Mucosa of stomach (tissue), 1 donor: Measurements from ENCODE around the gene WDR87.

Experiments
- H3K27me3 ChIP-seq: one replicate; pipeline ENCODE4 v1.7.0; 2013; ENCODE audit warnings: mild to moderate bottlenecking, low read length; ENCODE audit not compliant: control insufficient read depth, insufficient read depth
- H3K36me3 ChIP-seq: one replicate; pipeline ENCODE4 v1.7.0; 2013; ENCODE audit warnings: low read length; ENCODE audit not compliant: control insufficient read depth, insufficient read depth
- H3K4me1 ChIP-seq: one replicate; pipeline ENCODE4 v1.7.0; 2013; ENCODE audit warnings: mild to moderate bottlenecking, low read length; ENCODE audit not compliant: control insufficient read depth, insufficient read depth
- H3K4me3 ChIP-seq: one replicate; pipeline ENCODE4 v1.7.0; 2013; ENCODE audit warnings: low read length
- H3K9ac ChIP-seq: one replicate; pipeline ENCODE4 v1.7.0; 2013; ENCODE audit warnings: mild to moderate bottlenecking, low read length, moderate library complexity
- H3K9me3 ChIP-seq: one replicate; pipeline ENCODE4 v1.7.0; 2013; ENCODE audit warnings: mild to moderate bottlenecking, low read length, moderate library complexity; ENCODE audit not compliant: control insufficient read depth
- donor health status: Pancreatic carcinoma.

WDR87 gene

DNA sequence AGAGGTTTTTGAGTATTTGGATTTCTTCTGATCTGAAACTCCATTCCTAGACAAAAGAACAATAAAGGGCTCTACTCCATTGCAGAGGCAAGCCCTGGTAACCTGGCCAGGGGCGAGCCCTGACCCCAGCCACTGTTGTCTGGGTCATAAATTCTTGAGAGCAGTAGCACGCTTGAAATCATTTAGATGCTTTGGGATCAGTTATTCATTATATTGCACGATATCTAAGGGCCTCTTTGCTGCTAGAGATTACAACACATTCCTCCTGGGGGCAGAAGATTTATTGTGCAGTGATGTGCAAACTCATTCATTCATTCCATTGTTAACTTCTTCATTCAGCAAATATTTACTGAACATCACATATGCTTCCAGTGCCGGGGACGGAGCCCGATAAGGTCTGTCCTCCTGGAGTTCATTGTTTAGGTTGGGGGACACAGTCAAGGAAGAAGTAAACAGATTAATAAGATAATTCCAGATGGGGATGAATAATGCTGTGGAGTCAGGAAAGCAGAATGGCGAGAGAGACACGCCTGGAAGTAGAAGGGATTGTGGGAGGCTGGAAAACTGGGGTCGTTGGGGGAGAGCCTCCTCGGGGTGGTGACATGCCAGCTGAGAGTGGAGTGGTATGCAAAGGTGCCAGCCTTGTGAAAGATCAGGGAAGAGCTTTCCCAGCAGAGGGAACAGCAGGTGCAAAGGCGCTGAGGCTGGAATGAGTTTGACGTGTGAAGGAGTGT is 35.6 kb upstream of the WDR87 start:
- Histone ChIP-seq H3K4me1 (peaks cover 70% of the 10 kb centered on the region), H3K4me3 (no peak overlapping the region), H3K36me3 (no peaks in the 10 kb centered on the region), H3K9ac (no peak overlapping the region), H3K27me3 (no peaks in the 10 kb centered on the region), H3K9me3 (no peaks in the 10 kb centered on the region)

DNA sequence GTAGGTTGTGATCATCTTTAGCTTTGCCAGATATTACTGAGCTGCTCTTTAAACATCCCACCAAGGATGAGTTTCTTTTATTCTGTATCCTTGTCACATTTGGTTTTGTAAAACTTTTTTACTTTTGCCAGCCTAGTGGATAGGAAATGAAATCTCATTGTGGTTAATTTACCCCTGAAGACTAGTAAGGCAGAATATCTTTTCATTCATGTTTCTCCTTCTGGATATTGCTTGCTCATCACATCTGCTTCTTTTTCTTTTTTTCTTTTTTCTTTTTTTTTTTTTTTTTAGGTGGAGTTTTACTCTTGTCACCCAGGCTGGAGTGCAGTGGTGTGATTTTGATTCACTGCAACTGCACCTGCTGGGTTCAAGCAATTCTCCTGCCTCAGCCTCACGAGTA is 32.0 kb upstream of the WDR87 start:
- no peak overlapping the region for H3K4me3 ChIP-seq
- H3K9ac ChIP-seq, result no peak overlapping the region
- no peaks in the 10 kb centered on the region for H3K36me3 ChIP-seq
- no peaks in the 10 kb centered on the region for H3K27me3 ChIP-seq
- H3K4me1 ChIP-seq, result peaks cover 72% of the 10 kb centered on the region
- no peaks in the 10 kb centered on the region for H3K9me3 ChIP-seq

DNA sequence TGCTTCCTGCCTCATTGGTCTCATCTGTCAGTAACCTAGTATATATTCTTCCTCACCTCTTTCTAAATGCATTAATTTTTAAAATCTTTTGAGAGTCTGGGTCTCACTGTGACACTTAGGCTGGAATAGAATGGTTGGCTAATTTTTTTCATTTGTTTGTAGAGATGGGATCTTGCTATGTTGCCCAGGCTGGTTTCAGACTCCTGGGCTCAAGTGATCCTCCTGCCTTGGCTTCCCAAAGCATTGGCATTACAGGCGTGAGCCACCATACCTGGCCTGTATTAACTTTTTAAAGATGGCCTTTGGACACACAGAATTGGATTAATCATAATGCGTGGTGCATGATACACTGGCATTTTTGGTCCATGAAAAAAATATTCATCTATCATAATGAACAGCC is 30.5 kb upstream of the WDR87 start:
- Histone ChIP-seq H3K4me3 (no peak overlapping the region), H3K27me3 (no peaks in the 10 kb centered on the region), H3K4me1 (peaks cover 64% of the 10 kb centered on the region), H3K36me3 (no peaks in the 10 kb centered on the region), H3K9ac (no peak overlapping the region), H3K9me3 (no peaks in the 10 kb centered on the region)

DNA sequence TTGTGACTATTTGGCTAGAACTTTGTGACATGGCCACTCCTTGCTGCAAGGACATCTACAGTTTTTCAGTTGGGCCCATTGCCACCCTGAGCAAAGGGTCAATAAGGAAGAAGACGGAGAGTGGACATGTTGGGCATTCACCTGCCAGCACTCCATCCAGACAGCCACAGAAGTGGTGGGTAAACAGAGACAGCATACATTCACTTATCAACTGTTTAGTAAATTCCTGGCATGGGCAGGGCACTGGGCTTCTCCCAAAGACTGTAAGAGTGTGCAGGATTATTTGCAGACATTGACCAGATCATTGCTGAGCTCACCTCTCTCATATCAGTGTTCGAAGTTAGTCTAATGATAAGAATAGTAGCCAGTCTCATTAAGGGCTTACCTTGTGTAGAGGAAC is 29.8 kb upstream of the WDR87 start:
- no peak overlapping the region for H3K4me3 ChIP-seq
- H3K27me3 ChIP-seq, result no peaks in the 10 kb centered on the region
- H3K4me1 ChIP-seq, result peaks cover 63% of the 10 kb centered on the region
- no peaks in the 10 kb centered on the region for H3K36me3 ChIP-seq
- H3K9ac ChIP-seq, result no peak overlapping the region
- H3K9me3 ChIP-seq, result no peaks in the 10 kb centered on the region

DNA sequence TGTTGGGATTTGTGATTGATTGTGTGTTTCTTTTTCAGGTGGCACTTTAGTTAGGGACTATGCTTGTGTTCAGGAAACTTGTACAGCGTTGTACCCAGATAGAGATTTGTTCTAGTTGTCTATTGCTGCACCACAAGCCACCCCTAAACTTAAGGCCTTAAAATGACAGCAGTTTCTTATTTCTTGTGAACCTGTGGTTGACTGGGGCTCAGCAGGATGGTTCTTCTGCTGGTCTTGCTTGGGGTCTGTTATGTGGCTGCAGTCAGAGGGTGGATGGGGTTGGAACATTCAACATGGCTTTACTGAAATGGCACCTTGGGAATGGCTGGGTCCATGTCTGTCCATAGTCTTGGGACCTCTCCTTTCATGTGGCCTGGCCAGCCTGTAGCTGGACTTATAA is 28.9 kb upstream of the WDR87 start:
- Histone ChIP-seq H3K9me3 (no peaks in the 10 kb centered on the region), H3K9ac (no peak overlapping the region), H3K36me3 (no peaks in the 10 kb centered on the region), H3K27me3 (no peaks in the 10 kb centered on the region), H3K4me3 (no peak overlapping the region), H3K4me1 (peaks cover 62% of the 10 kb centered on the region)

DNA sequence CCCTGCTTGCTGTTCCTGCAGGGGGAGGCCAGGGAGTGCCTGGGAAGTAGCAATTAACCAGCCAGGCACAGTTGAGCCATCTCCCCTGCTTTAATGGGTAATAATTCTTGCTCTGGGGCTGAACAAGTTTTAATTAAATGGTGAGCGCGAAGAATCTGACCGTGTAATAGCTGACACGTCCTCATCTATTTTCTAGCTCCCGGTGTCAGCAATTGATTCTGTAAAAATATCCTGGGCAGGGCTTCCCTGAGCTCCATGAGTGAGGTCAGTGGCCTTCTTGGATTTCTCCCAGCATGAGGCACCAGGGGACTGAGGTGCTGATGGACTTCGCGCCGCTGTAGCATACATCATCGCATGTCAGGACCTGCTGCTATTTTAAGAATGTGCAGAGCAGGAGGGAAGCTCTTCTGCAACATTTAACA is 27.6 kb upstream of the WDR87 start:
- Histone ChIP-seq H3K27me3 (no peaks in the 10 kb centered on the region), H3K36me3 (no peaks in the 10 kb centered on the region), H3K4me3 (peak overlapping the region; percentile 35), H3K9ac (no peak overlapping the region), H3K4me1 (peaks cover 59% of the 10 kb centered on the region), H3K9me3 (no peaks in the 10 kb centered on the region)

DNA sequence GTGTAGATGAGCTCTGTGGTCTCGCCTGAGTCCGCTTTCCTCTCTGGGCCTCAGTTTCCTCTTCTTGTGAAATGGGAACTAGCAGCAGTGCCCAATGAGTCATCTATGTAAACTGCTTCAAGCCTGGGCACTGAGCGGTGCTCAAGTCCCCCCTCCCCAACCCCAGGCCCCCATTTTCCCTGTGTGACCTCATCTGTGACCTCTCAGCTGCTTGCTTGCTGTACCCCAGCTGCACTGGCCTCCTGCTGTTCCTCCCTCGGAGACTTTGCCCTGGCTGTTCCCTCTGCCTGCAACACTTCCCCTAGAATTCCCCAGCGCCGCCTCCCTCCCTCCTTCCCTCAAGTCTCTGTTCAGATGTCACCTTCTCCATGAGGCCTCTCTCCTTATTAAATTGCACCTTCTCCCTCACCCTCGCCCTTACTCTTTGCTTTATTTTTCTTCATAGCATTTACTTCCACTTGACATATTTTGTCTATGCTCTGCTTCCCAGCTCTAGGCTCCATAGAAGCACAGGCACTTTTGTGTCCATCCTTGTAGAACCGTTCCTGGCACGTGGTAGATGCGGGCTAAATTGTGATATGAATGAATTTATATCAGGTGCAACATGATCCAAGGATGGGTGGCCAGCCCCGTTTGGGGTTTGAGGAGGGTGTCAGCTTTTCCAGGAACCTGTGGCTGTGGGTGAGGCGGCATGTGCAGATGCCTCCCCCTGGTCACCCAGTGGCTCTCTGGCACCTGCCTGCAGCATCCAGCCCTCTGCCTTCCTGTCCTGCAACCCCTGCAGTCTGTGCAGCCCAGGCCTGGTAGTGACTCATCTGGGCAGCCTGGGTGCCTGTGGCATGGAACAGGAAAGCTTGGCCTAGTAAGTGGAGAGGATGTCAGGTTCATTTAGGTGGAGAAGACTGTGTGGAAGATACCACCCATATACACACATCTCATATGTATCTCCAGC is 26.9 kb upstream of the WDR87 start:
- Histone ChIP-seq H3K4me3 (peak overlapping the region; percentile 35), H3K9me3 (no peaks in the 10 kb centered on the region), H3K4me1 (peaks cover 65% of the 10 kb centered on the region), H3K27me3 (no peaks in the 10 kb centered on the region), H3K9ac (peak overlapping the region; percentile 62), H3K36me3 (no peaks in the 10 kb centered on the region)

DNA sequence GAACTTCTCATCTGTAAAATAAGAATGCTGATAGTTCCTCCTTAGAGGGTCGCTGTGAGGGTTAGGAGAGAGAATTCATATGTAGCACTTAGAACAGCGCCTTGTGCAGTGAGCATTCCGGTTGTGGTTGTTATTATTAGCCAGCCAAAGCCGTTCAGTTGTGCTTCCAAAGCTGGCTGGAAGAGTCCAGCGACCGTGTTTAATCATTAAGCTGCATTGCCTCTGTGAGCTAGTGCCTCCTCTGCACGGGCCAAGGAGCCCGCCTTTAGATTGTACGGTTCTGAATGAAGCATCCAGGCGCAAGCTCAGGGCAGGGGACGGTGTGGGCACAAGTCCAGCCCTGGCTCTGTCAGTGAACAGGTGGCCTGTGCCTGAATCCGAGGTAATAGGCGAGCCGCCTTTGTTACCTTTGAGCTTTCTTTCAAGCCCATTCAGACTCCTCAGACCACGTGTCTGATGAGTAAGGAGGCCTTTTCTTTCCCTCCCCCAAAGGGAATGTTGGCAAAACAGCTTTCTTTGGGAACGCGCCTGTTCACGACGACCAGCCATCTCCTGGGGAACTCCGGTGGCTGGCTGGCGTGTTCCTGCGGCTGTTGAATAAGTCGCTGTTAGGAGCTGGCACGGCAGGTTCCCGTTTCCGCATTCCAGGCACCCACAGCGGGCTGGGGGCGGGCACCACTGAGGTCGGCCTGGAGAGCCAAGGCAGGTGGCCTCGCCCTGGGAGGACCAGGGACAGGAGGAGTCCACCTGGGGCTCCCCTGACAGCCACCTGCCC is 25.7 kb upstream of the WDR87 start:
- Histone ChIP-seq H3K4me1 (peaks cover 63% of the 10 kb centered on the region), H3K9me3 (no peaks in the 10 kb centered on the region), H3K9ac (peak overlapping the region; percentile 62), H3K4me3 (peak overlapping the region; percentile 35), H3K36me3 (no peaks in the 10 kb centered on the region), H3K27me3 (no peaks in the 10 kb centered on the region)

DNA sequence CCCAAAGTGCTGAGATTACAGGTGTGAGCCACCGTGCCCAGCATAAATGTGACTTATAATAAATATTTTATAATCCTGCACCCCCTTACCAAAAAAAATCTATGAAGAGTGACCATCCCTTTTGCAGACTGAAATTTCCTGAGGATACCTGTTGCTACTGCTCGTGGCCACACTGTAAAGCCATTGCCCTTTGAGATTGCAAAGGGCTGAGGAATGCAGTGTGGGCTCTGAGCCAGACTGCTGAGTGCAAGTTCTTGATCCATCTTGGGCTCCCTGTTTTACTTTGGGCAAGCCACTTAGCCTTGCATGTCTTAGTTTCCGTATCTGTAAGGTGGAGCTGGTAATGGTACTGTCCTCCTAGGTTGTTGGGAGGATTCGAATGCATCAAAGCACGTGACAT is 24.0 kb upstream of the WDR87 start:
- peaks cover 50% of the 10 kb centered on the region for H3K4me1 ChIP-seq
- no peaks in the 10 kb centered on the region for H3K27me3 ChIP-seq
- no peak overlapping the region for H3K9ac ChIP-seq
- H3K36me3 ChIP-seq, result no peaks in the 10 kb centered on the region
- no peaks in the 10 kb centered on the region for H3K9me3 ChIP-seq
- no peak overlapping the region for H3K4me3 ChIP-seq

DNA sequence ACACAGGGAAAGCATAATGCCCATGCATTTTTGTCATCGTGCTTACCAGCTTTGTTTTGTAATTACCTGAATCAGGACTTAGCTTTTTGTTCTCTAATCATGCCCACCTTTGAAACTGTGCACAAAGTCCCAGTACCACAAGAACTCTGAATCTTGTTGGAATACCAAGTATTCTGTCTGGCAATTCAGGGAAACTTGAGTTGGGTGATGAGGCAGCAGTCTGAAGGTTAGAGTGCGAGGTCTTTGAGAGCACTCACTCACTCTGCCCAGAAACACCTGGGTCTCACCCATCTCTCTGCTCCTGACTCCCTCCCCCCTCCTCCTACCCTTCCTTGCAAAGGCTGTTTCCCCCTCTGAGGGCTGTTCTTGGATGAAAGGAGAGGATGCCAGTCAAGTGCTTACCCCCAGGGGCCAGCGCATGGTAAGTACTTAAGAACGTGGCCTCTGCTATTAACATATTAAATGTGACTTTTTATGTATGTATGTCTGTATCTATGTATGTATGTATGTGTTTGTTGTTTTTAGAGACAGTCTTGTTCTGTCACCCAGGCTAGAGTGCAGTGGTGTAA is 23.0 kb upstream of the WDR87 start:
- no peak overlapping the region for H3K9ac ChIP-seq
- H3K4me3 ChIP-seq, result no peak overlapping the region
- no peaks in the 10 kb centered on the region for H3K9me3 ChIP-seq
- H3K36me3 ChIP-seq, result no peaks in the 10 kb centered on the region
- H3K4me1 ChIP-seq, result peaks cover 48% of the 10 kb centered on the region
- H3K27me3 ChIP-seq, result no peaks in the 10 kb centered on the region

DNA sequence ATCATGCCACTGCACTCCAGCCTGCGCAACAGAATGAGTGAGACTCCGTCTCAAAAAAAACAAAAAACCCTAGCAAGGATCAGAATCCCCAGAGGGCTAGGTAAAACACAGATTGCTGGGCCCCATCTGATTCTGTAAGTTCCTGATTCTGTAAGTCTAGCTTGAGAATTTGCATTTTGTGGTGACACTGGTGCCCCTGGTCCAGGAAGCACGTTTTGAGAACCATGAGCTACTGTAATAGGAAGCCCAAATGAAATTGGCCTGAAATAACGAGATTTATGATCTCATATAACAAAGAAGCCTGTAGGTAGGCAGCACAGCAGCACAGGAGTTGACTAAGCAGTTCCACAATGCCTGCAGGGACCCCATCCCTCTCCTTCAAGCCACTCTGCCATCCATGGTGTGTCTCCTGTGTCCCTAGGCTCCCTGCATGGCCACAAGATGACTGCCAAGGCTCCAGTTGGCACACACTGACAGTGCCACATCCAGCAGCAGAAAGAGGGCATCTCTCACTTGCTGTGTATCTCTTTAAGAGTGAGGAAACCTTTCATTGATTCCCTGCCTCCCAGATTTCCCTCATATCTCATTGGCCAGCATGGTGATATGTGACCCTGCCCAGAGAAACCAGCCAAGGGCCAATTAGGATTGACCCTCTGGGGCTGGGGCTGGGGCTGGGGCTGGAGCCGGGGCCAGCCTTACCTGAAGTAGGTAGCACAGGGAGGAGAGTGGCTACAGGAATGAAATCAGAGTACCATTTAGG is 22.3 kb upstream of the WDR87 start:
- H3K4me1 ChIP-seq, result peaks cover 47% of the 10 kb centered on the region
- no peaks in the 10 kb centered on the region for H3K27me3 ChIP-seq
- H3K9ac ChIP-seq, result no peak overlapping the region
- no peaks in the 10 kb centered on the region for H3K9me3 ChIP-seq
- no peak overlapping the region for H3K4me3 ChIP-seq
- H3K36me3 ChIP-seq, result no peaks in the 10 kb centered on the region
